HG03571 (cell line): ENCODE measurements around the gene MPST.
"Not testable (repeated sequence)": the region's sequence is repeated elsewhere in the genome, so short reads cannot be mapped to it uniquely, and the experiment has no call there.

Experiments
- ATAC-seq: cut with Tn5 transposase; IDR thresholded peaks from one replicate; pipeline ENCODE4 v1.9.1; 2021; ENCODE audit not compliant: unreplicated experiment

Gene MPST

GRCh38 chr22:37059876-37060449 lies 40.4 kb downstream of the MPST start:
- ATAC-seq = no peak

- no peak for ATAC-seq
These were observed 41.5 kb downstream of the MPST start for GRCh38 chr22:37060801-37061610.

GRCh38 chr22:37061611-37062375 lies 42.3 kb downstream of the MPST start:
- no peak for ATAC-seq

GRCh38 chr22:37062376-37062675 lies 42.8 kb downstream of the MPST start:
- no peak for ATAC-seq

GRCh38 chr22:37062702-37063381 lies 43.3 kb downstream of the MPST start:
- no peak for ATAC-seq

- ATAC-seq = no peak
These were observed 44.2 kb downstream of the MPST start for GRCh38 chr22:37063431-37064420.

GRCh38 chr22:37064553-37064952 lies 45.0 kb downstream of the MPST start:
- no peak for ATAC-seq

- no peak for ATAC-seq
These were observed 45.6 kb downstream of the MPST start for GRCh38 chr22:37065180-37065579.

GRCh38 chr22:37065961-37066360 lies 46.4 kb downstream of the MPST start:
- ATAC-seq = no peak

GRCh38 chr22:37067428-37067827 lies 47.9 kb downstream of the MPST start:
- no peak for ATAC-seq

GRCh38 chr22:37068859-37069258 lies 49.3 kb downstream of the MPST start:
- no peak for ATAC-seq

- no peak for ATAC-seq
These were observed 49.8 kb downstream of the MPST start for GRCh38 chr22:37069319-37069718.

- no peak for ATAC-seq
These were observed 50.2 kb downstream of the MPST start for GRCh38 chr22:37069719-37070118.

- no peak for ATAC-seq
These were observed 50.8 kb downstream of the MPST start for GRCh38 chr22:37070334-37070733.

GRCh38 chr22:37070744-37071143 lies 51.2 kb downstream of the MPST start:
- no peak for ATAC-seq

- not testable (repeated sequence) for ATAC-seq
These were observed 52.5 kb downstream of the MPST start for GRCh38 chr22:37071850-37072592.

- no peak for ATAC-seq
These were observed 53.1 kb downstream of the MPST start for GRCh38 chr22:37072673-37073072.

GRCh38 chr22:37074537-37074936 lies 55.0 kb downstream of the MPST start:
- no peak for ATAC-seq

- no peak for ATAC-seq
These were observed 55.5 kb downstream of the MPST start for GRCh38 chr22:37075046-37075445.
